ENCODE results near the gene SESN2.

DNA sequence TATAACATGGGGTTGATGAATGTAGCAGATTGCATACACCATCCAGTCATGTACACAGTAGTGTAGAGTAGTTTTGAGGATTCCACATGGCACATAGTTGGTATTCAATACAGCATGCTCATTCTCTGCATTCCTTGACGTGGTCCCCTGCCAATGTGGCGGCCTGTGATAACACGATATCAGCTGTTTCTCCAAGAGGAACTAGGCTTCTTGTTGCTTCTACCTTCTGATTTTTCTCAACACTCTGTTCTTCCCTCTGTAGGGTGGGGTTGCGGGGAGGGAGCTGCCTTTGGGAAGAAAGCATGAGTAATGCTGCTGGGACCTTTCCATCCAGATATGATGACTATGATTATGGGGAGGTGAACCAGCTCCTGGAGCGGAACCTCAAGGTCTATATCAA, 19.4 kb downstream of the SESN2 start:
- TF ChIP-seq, protein P1, sequence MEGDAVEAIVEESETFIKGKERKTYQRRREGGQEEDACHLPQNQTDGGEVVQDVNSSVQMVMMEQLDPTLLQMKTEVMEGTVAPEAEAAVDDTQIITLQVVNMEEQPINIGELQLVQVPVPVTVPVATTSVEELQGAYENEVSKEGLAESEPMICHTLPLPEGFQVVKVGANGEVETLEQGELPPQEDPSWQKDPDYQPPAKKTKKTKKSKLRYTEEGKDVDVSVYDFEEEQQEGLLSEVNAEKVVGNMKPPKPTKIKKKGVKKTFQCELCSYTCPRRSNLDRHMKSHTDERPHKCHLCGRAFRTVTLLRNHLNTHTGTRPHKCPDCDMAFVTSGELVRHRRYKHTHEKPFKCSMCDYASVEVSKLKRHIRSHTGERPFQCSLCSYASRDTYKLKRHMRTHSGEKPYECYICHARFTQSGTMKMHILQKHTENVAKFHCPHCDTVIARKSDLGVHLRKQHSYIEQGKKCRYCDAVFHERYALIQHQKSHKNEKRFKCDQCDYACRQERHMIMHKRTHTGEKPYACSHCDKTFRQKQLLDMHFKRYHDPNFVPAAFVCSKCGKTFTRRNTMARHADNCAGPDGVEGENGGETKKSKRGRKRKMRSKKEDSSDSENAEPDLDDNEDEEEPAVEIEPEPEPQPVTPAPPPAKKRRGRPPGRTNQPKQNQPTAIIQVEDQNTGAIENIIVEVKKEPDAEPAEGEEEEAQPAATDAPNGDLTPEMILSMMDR (IDR thresholded peaks at IDR 0.05; ENCODE audit: low read depth, low read length): no peak
- no peak for TF ChIP-seq EZH2phosphoT487 (IDR thresholded peaks at IDR 0.05; ENCODE audit: low read depth)
